ENCODE data around the gene RNF114.

DNA sequence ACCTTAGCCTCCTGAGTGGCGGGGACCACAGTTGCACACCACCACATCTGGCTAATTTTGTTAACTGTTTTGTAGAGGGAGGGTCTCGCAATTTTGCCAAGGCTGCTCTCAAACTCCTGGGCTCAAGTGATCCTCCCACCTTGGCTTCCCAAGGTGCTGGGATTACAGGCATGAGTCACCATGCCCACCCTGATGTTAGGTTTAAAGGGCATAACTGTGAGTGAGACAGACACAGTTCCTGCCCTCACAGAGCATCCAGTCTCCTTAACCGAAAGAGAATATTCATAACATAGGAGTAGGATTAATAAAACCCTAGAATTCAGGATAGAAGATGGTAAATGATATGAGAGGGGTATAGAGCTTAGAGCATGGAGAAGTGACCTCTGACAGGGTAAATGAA lies 17.8 kb upstream of the RNF114 start:
- TF ChIP-seq NFYB (CRISPR knock-in tag; conservative IDR thresholded peaks at IDR 0.05; ENCODE audit: low read depth) (no peak), ATF1 (CRISPR knock-in tag; IDR thresholded peaks at IDR 0.05) (no peak), CBFB (CRISPR knock-in tag; IDR thresholded peaks at IDR 0.05; ENCODE audit: low read depth) (no peak), ZNF138 (CRISPR knock-in tag; conservative IDR thresholded peaks at IDR 0.05) (no peak), NR2C2 (CRISPR knock-in tag; IDR thresholded peaks at IDR 0.05) (no peak)
- TF ChIP-seq, protein P1, sequence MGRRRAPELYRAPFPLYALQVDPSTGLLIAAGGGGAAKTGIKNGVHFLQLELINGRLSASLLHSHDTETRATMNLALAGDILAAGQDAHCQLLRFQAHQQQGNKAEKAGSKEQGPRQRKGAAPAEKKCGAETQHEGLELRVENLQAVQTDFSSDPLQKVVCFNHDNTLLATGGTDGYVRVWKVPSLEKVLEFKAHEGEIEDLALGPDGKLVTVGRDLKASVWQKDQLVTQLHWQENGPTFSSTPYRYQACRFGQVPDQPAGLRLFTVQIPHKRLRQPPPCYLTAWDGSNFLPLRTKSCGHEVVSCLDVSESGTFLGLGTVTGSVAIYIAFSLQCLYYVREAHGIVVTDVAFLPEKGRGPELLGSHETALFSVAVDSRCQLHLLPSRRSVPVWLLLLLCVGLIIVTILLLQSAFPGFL (CRISPR knock-in tag; IDR thresholded peaks at IDR 0.05; ENCODE audit: borderline replicate concordance): no peak
- TF ChIP-seq, protein P2, sequence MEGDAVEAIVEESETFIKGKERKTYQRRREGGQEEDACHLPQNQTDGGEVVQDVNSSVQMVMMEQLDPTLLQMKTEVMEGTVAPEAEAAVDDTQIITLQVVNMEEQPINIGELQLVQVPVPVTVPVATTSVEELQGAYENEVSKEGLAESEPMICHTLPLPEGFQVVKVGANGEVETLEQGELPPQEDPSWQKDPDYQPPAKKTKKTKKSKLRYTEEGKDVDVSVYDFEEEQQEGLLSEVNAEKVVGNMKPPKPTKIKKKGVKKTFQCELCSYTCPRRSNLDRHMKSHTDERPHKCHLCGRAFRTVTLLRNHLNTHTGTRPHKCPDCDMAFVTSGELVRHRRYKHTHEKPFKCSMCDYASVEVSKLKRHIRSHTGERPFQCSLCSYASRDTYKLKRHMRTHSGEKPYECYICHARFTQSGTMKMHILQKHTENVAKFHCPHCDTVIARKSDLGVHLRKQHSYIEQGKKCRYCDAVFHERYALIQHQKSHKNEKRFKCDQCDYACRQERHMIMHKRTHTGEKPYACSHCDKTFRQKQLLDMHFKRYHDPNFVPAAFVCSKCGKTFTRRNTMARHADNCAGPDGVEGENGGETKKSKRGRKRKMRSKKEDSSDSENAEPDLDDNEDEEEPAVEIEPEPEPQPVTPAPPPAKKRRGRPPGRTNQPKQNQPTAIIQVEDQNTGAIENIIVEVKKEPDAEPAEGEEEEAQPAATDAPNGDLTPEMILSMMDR (IDR thresholded peaks at IDR 0.05): no peak
